SK-MEL-5 (cell line): ENCODE data around the gene SIL1. TPM values are rescaled to one million over a fixed set of nuclear protein-coding genes. Genes with fewer than 3 reads are reported as not detected.
A peak's percentile ranks its signal among the peaks of the same experiment; 100 is the strongest.
"Not testable (repeated sequence)": the region's sequence is repeated elsewhere in the genome, so short reads cannot be mapped to it uniquely, and the experiment has no call there.

Experiments used
- DNase-seq: peaks from one replicate; pipeline ENCODE4 v3.0.0-alpha.2; 2016; ENCODE audit warnings: low read depth, low spot score
- in situ Hi-C: cut with HindIII; loops from 2 replicates; pipeline ENCODE4 v1.10.0; 2016; ENCODE audit warnings: low sequenced_read_pairs, high pct_unique_total_duplicates, low pct_unique_long_range_greater_than_20kb
- total RNA-seq: library from RNA; depleted of rRNA; stranded (reverse); fragments of >200 nt; shearing (Covaris generic); gene quantifications from 2 replicates; pipeline ENCODE4 v1.2.3, GENCODE V29; 2014

Gene SIL1
- total RNA-seq, 1 experiment from 2014 or later, result 66.1 TPM

GRCh38 chr5:139207297-139208000 lies 9.3 kb upstream of the SIL1 start:
- in situ Hi-C loops, result no loop called here
- DNase-seq, result no peak

DNA sequence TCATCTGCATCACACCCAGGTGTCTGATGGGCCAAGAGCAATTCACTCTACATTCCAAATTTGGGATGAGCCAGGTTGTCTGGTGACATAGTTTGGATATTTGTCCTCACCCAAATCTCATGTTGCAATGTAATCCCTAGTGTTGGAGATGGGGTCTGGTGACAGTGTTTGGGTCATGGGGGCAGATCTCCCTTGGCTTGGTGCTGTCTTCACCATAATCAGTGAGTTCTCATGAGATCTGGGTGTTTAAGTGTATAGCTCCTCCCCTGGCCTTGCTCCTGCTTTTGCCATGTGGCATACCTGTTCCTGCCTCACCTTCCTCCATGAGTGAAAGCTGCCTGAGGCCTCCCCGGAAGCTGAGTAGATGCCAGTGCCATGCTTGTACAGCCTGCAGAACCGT lies 7.4 kb upstream of the SIL1 start:
- no peak for DNase-seq
- in situ Hi-C loops, result no loop called here

DNA sequence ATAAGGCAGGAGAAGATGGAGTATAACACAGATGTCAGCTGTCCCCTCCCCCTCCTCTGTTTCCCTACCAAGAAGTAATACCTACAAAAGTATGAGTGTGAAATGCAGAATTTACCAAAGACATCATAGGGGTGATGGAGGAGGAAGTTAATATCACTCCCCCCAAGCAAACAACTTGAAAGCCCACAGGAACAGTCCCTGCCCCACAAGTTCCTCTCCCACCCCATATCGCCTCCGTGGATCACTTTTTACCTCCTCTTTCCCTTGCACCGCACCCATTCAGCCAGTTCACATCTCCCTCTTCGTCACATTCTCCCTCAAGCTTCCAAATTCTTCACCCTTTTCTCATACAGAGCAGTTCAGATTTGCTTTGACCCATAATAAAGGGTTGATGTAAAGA lies 7.0 kb upstream of the SIL1 start:
- no peak for DNase-seq
- in situ Hi-C loops, result no loop called here

- in situ Hi-C loops, result no loop called here
- DNase-seq, result no peak
Observed at GRCh38 chr5:139204196-139204595, 6.0 kb upstream of the SIL1 start.

DNA sequence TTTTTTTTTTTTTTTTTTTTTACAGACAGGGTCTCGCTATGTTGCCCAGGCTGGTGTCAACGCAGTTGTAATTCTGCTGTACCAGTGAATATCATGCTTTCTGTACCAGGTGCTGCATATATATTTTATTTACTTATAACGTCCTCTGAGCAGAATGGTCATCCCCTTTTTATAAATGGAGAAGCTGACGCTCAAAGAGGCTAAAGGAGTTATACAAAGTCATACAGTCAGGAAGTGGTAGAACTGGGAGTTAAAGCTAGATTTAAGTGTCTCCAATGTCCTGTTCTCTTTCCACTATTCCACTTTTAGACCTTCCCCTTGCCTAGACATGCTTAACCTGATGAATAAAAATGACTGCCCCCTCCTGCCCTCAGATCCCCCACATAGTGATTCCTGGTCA lies 1.2 kb upstream of the SIL1 start:
- DNase-seq, result no peak
- in situ Hi-C loops, result no loop called here

DNA sequence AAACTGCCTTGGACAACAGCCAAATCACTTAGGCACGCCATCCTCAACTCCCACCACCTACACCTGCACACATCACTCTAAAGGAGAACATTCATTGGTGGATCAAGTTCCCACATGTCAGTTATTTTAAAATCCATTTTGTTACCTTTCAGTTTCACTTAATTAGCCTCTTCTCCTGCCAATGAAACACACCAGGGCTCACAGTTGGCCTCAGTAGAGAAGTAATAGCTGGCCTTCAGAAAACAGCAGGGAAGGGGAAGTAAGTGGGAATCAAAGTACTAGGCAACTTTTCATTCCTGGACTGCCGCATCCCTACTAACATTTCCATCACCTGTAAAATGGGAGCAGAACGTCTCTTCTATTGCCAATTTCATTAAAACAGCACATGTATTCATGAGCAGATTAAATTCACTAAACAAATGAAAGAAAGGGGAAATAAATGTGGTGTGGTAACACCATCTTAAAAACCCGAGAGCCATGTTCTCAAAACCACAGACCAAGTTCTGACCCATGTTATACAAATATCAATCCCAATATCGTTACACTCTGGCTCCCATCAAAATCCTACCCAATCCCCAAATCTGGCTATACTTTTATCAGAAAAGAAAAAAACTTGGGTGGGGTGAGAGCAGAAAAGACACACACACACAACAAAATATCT lies 1.7 kb downstream of the SIL1 start:
- DNase-seq, result no peak
- in situ Hi-C loops, result no loop called here

DNA sequence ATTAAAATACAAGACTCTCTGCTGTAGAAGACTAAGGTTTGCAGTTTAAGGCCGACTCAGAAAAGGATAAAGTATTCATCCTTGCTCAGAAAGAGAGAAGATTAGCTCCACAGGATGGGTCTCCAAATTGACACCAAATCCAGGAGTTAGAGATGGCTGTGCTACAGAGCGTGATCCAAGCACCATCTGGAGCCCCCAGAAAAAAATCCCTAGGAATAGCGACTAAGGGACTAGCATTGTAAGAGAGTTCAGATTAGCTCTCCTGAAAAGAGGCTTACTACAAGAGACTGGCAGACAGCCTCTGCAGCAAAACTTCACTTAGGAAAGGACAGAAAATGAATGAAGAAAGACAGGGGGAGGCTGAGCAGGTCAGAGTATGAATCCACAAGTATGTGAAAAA lies 3.7 kb downstream of the SIL1 start:
- in situ Hi-C loops, result no loop called here
- DNase-seq, result no peak

DNA sequence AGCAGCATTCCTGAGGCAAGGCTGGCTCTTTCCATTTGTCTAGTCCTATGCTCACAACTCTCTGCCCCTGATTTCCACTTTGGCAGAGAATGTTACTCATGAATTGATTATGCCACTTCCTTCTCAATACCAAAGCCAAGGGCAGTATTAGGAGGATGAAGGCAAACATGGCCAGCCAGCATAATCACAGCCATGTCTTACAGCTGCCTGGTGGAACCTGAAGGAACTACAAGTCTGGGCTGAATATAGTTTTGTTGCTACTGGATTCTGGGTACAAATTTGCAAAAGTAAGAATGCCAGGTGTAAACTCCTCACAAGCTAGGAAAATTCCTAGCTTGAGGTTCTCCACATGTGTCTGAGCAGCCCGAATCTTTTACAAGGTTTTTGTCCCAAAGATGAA lies 4.2 kb downstream of the SIL1 start:
- peak; percentile 59 for DNase-seq
- in situ Hi-C loops, result no loop called here

DNA sequence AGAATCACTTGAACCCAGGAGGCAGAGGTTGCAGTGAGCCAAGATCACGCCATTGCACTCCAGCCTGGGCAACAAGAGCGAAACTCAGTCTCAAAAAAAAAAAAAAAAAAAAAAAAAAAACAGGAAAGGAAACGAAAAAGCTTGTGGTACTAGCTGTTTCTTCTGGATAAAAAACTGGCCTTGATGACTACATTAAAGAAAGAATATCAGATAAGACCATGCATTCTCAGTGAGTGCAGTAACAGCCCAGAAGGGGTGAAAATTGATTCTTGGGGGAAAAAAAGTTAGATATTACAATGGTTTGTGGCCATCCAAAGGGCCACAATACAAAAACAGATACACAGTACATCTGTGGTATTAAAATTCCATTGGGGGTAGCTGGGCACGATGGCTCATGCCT lies 5.3 kb downstream of the SIL1 start:
- DNase-seq, in situ Hi-C loops: not testable (repeated sequence)

DNA sequence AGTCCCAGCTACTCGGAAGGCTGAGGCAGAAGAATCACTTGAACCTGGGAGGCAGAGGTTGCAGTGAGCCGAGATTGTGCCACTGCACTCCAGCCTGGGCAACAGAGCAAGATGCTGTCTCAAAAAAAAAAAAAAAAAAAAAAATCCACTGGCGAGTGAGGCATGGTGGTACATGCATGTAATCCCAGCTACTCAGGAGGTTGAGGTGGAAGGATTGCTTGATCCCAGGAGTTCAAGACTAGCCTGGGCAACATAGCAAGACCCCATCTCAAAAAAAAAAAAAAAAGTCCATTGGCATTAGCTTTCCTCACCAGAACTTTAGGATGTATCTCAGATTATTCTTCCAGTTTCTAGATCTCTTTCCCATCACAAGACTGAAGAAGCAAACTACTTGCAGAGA lies 6.2 kb downstream of the SIL1 start:
- in situ Hi-C loops, DNase-seq: not testable (repeated sequence)

- no peak for DNase-seq
- in situ Hi-C loops, result no loop called here
Observed at GRCh38 chr5:139190125-139190524, 8.0 kb downstream of the SIL1 start.

- in situ Hi-C loops, result no loop called here
- DNase-seq, result no peak
Observed at GRCh38 chr5:139188558-139189270, 9.5 kb downstream of the SIL1 start.

DNA sequence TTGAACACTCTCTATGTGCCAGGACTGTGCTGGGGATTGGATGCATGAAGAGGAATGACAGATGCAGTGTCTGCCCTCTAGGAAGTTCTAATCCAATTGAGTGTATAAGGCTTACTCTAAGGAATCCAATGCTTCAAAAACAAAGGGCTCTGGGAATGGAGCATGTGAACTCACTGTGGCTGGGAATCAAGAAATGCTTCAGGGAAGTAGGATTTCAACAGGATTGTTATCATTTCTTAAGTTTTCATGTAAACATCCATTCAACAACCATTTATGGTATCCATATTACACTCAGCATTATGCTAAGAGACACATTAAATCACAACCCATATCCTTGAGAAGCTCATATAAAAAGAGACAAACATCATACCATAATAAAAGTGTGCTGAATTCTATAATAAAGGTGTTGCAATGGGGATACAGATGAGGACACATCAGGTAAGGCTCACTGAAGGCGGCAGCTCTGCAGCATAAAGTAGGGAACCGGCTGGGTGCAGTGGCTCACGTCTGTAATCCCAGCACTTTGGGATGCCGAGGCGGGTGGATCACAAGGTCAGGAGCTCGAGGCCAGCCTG lies 11.3 kb downstream of the SIL1 start:
- no peak for DNase-seq
- in situ Hi-C loops, result no loop called here

DNA sequence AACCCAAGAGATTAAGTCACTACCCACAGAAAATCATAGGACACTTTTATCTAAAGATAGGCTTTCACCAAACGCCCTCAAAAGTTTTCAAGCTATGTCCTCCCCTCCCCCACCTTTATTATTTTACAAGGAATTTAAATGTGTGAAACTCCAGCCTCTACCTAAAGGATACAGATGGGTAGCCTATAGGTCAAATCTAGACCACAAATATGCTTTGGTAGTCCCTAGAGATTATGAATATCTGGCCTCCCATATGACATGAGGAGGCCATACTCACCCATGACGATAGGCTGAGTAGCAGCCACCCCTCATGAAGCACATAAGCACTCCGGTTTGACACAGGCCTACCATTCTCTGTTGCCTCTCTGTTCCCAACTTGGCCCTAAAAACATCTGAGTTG lies 11.9 kb downstream of the SIL1 start:
- in situ Hi-C loops, result no loop called here
- no peak for DNase-seq

DNA sequence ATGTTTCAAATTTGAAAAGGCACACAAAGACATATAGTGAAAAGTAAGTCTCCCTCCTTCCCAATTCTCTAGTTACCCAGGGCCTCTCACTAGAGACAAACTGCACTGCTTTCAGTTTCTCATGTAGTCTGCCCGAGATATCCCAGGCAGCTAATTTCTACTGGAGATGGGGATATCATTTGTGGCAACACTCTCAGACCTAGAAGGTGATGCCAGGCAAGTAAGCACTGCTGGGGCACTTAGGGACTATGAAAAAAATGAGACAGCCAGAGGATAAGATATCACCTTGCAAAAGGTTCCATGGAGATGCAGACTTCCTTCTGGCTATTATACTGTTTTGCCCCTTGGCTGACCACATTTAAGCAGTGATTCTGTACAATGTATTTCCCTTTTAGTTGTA lies 12.6 kb downstream of the SIL1 start:
- in situ Hi-C loops, result no loop called here
- DNase-seq, result no peak

DNA sequence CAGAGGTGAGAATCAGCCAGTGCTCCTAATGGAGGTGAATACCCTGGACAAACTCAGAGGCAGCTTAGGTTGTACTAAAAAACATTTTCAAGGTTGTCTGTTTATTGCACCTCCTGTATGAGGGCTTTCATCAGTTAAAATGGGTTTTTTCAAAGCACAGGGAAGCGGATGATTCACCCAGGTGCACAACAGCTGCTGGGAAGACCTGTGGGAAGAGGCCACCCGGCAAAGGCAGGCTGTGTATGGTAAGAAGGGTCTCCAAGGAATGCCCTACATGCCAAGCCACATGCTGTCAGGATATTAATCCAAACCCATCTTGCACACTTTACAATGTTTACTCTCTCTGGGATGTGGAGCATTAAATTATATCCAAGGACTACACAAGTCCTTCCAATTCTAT lies 14.7 kb downstream of the SIL1 start:
- DNase-seq, result no peak
- in situ Hi-C loops, result no loop called here

GRCh38 chr5:139182528-139183296 lies 15.5 kb downstream of the SIL1 start:
- in situ Hi-C loops, result no loop called here
- DNase-seq, result no peak
